Stimulated activated CD4-positive, alpha-beta T cell treated with anti-CD3 and anti-CD28 coated beads, Interleukin-4, amount 100 ng/mL, for 1 hour (primary cell): ENCODE results near the gene FOCAD.

Experiments used
- DNase-seq: peaks from one replicate; pipeline ENCODE4 v3.0.0-alpha.2; 2020

FOCAD gene

DNA sequence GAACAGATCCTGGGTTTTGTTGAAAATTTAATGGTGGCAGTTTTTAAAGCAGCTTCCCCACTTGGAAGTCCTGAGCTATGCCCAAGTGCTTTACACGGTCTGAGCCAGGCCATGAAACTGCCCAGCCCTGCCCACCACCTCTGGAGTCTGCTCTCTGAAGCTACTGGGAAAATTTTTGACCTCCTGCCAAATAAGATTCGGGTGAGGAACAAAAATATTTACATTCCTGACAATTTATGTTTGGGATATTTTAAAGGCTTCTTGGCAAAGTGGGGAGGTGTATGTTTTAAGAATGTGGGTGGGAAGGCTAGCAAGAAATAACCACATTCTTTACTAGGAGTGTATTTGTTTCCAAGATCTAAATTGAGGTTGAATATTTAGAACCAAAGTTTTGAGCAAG is 297.4 kb downstream of the FOCAD start:
- no peak for DNase-seq

DNA sequence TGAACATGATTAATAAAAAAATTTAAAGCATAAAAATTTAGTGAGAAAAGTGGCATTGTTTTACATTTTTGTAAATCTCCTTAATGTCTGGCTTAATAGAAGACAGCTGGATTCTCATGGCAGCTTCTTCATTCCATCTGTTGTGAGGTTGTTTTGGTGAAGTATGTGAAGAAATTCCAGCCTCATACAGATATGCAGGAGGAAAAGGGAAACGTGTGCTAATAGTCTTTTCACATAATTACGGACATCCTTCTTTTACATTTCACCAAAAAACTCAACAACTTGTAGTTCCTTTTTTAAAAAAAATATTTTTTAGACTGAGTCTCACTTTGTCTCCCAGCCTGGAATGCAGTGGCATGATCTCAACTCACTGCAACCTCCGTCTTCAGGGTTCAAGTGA is 300.4 kb downstream of the FOCAD start:
- DNase-seq: no peak

GRCh38 chr9:20985851-20986600 is 302.0 kb downstream of the FOCAD start:
- no peak for DNase-seq

DNA sequence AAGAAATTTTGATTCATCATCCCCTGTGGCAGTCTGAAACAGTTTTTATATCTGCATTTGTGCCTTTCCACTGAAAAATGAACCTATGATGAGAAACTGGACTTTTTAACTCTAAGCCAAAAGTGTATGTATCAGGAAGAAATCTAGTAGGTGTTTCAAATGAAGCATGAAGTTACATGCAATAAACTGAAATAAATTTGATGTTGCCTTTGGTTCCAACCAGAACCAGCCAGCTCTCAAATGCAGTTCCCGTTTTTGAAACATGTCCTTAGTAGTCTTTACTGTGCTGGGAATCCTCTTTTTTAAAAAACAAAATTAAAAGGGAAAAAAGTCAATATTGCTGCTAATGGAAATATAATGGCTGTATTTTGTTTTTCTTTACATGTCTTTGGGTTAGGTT is 303.5 kb downstream of the FOCAD start:
- no peak for DNase-seq

DNA sequence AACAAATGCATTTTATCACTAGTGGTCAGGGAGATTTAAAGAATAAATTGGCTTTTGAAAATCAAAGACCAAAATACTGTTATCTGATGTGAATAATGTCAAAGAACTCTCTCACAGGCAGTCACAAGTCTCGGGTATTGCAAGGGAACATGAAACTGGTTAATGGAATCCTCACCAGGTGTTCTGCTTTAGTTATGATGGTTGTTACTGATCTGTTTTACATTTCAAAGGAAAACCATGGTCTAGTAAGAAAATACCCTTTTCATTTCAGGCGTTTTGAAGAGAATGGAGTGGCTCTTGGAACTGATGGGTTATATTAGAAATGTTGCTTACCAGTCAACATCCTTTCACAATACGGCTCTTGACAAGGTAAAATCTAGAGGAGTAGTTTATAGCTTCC is 304.0 kb downstream of the FOCAD start:
- DNase-seq: no peak

GRCh38 chr9:20988671-20989315 is 304.7 kb downstream of the FOCAD start:
- no peak for DNase-seq

GRCh38 chr9:20989923-20990341 is 305.9 kb downstream of the FOCAD start:
- no peak for DNase-seq

DNA sequence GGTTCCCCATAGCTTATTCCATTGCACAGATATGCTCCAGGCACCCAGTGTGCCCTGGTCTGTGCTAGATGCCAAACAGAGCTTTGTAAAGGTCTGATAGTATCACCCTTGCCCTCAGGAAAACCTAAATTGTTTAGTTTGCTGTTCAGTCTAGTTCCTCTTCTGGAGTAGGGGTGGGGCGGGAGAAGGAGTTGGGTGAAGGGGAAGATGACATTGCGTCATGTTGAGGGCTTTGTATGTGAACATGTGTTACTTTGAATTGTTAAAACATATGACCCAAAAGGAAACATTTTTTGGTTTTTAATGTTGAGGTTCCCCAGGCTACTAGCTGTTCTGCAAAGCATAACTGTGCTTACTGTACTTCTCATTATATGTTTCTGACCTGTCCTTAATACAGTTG is 306.8 kb downstream of the FOCAD start:
- DNase-seq: no peak

DNA sequence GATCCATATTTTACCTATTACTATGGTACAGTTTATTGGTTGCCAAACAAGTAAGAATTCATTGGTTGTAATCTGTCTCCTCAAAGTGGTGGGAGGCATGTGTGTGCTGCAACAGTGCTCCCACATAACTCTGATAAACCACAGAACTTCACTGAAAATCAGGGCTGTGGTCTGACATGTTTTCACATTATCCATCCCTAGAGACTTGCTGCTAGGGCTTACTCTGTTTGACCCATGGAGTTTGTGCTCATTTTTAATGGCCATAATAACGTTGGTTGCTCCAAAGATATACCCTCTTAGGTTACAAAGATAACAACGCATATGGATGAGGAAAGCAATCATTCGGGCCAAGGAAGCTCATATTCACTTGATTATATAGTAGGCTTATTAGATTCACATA is 310.4 kb downstream of the FOCAD start:
- no peak for DNase-seq

GRCh38 chr9:20995616-20996015 is 311.6 kb downstream of the FOCAD start:
- no peak for DNase-seq

DNA sequence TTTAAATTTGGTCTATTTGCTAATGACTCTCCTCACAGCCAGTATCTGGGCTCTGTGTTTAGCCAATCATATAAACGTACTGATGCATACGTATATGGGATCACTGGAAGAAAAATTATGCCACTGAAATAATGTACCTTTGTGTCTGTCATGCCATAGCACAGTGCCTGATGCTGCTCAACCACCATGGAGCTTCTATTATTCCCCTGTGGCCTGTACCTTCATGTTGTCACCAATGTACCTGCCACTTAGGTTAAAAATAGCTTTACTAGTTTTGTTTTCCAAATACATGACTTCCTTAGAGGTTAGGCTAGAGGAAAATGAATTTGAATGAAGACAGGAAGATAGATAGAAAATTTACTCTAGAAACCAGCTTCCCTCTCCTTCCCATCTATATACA is 312.8 kb downstream of the FOCAD start:
- no peak for DNase-seq

DNA sequence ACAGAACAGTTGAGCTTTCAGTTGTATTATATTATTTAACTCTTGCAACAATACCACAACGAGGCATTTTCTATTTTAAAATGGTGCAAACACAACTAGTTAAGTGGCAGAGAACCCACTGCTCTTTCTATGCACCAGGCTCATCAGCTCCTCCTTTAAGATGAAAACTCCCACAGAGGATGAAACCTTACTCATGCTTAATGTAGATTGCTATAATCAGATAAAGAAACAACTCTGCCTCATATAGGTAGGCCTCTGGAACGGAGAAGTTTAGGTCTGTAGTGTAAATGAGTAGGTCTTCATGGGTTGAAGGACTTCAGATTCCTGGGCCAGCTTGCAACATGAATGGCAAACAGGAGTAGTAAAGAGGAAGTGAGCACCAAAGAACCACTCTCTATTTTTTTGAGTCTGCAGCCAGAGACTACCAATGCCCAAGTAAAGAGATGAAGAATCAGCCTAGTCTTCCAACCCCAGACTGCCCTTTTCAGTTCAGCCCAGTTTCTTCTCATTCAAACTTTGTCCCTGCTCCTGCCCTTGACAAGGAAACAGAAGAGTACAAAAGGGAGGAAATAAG is 313.5 kb downstream of the FOCAD start:
- no peak for DNase-seq

- DNase-seq: no peak
These were observed 317.5 kb downstream of the FOCAD start for GRCh38 chr9:21001581-21001980.

DNA sequence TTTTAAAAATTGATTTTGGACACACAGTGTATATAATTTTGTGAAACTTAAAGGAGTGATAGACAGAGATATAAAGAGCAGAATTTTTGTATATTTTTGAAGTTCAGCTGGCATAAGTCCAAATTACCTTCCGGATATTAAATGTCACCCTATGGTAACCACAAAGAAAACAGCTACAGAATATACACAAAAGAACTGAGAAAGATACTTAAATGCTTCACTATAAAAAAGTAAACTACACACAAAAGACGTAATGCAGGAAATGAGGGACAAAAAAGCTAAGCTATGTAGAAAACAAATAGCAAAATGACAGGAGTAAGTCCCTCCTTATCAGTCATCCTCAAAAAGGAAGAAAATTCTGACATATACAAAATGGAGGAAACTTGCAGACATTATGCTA is 318.0 kb downstream of the FOCAD start:
- DNase-seq: no peak

DNA sequence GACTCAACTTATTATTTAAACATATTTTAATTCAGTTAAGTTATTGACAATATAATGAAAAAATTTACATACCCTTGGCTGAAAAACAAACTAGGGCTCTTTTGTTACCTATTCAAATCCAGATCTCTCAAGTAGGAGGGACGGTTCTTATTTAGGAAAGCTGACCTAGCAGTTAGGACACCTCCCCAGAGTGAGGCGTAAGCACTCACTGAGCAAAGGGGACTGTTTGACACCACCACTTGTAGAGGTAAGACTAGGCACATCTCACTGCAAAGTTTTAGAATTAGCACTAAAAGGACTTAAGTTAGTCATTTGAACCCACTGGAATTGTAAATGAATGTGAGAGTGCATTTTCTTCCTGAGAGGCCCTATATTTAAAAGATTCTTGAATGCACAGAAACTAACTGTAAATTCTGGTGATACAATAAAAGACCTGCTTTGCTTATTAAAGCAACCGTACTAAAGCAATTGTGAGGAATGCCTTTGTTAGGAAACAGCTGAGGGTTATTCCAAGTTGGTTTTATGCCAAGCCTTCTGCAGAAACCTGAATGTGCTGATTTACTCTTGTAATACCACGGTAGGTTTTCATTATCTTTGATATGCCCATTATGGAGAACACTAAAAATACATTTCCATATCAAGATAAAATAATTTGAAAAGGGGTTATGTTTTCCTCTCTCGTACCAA is 331.2 kb downstream of the FOCAD start:
- DNase-seq: no peak

GRCh38 chr9:21015995-21016394 is 331.9 kb downstream of the FOCAD start:
- DNase-seq: no peak

GRCh38 chr9:21016701-21017491 is 332.8 kb downstream of the FOCAD start:
- DNase-seq: no peak

- DNase-seq: no peak
These were observed 334.1 kb downstream of the FOCAD start for GRCh38 chr9:21018177-21018576.

DNA sequence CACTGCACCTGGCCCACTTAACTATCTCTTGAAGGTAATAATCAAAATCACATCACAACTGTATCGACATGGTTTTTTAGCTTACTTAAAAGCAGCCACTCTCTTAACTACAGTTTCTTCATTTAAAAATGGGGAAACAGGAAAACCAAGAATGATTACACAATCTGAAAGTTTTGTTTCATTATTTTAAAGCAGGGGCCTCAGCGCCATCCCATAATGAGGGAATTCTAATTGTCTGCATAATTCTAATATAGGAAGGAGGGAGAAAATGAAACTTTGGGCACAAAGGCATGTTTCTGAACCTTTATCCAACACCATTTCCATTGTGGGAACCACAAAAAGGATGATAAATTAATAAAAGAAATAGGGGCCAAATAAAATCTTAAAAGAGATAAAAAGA is 339.8 kb downstream of the FOCAD start:
- no peak for DNase-seq

GRCh38 chr9:21027295-21027694 is 343.2 kb downstream of the FOCAD start:
- no peak for DNase-seq

- DNase-seq: no peak
These were observed 344.4 kb downstream of the FOCAD start for GRCh38 chr9:21028466-21028865.

DNA sequence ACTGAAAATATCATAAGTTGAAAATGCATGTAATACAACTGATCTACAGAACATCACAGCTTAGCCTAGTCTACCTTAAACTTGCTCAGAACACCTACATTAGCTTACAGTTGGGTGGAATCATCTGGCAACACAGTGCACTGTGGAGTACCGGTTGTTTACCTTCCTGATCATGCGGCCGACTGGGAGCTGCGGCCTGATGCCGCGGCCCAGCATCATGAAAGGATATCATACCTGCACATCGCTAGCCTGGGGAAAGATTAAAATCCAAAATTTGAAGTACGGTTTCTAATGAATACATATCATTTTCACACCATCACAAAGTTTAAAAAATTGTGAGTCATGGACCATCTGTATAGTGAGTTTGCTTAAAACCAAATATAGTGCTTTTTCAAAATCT is 345.6 kb downstream of the FOCAD start:
- no peak for DNase-seq
